ENCODE measurements around the gene VPS33A. TPM values are rescaled to one million over a fixed set of nuclear protein-coding genes. Genes with fewer than 3 reads are reported as not detected.

The VPS33A gene
- total and polyA plus RNA-seq, 10 of the 15 experiments (the other 5 are each of a cell fraction or from before 2014, with no cell fraction given): 7.7 to 33.6 (median 21.6) TPM

DNA sequence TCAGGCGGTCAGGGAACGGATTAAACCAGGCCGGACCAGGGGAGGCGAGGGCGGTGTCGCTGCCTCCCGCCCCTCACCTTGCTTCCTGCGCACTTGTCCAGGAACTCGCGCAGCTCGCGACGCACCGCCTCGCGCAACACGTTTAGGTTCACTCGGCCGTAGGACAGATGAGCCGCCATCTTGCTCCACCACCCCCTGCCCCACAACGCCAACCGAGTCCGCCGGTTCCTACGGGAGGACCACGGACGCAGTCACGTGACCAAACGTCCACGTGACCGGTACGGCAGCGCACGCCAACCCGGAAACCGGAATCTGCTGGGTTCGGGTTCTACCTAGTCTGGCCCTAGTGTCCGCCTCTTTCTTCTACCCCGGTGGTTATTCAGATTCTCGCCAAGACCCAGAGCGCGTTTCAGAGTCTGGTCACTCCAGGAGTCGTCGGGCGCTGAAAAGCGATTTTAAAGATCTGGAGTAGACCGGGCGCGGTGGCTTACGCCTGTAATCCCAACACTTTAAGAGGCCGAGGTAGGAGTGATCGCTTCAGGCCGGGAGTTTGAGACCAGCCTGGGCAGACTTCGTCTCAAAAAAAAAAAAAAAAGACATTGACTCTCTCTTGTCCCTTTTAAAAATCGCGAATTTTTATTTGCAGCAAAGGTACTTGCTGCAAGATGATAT lies at the start of gene VPS33A (continued):
- no peak for TF ChIP-seq SUZ12 (IDR thresholded peaks at IDR 0.05; ENCODE audit: unreplicated experiment)
- TF ChIP-seq ZNF622 (IDR thresholded peaks at IDR 0.05): no peak
- TF ChIP-seq MYB (IDR thresholded peaks at IDR 0.05; ENCODE audit: borderline replicate concordance, low read depth, low read length): no peak
- TF ChIP-seq SMARCA5 (IDR thresholded peaks at IDR 0.05): peak; percentile 60; the same call in 1 of the 2 replicates
- 0 out of 2 replicates have a peak, but pooled peaks have one; percentile 48 for TF ChIP-seq MTA3 (IDR thresholded peaks at IDR 0.05; ENCODE audit: borderline replicate concordance, low read length)
- TF ChIP-seq SMC3 (IDR thresholded peaks at IDR 0.05; ENCODE audit: borderline replicate concordance, low read length): no peak
- TF ChIP-seq SREBF1 (IDR thresholded peaks at IDR 0.05; ENCODE audit: low read length): peak; percentile 31; the same call in 1 of the 2 replicates
- TF ChIP-seq SUPT20H (IDR thresholded peaks at IDR 0.05; ENCODE audit: borderline replicate concordance, control insufficient read depth, low read depth, low read length): no peak
- TF ChIP-seq BRCA1 (IDR thresholded peaks at IDR 0.05; ENCODE audit: low read depth, low read length): no peak
- peak; percentile 87 for TF ChIP-seq POU2F2 (IDR thresholded peaks at IDR 0.05; ENCODE audit: borderline replicate concordance, low read depth, low read length)
- TF ChIP-seq NBN (IDR thresholded peaks at IDR 0.05): peak; percentile 94
- TF ChIP-seq JUND (IDR thresholded peaks at IDR 0.05; ENCODE audit: low read depth, low read length): 0 out of 2 replicates have a peak, but pooled peaks have one; percentile 21
- TF ChIP-seq NR2C2 (IDR thresholded peaks at IDR 0.05; ENCODE audit: borderline replicate concordance, control insufficient read depth, insufficient read length, low read depth): no peak
- TF ChIP-seq, protein P1, sequence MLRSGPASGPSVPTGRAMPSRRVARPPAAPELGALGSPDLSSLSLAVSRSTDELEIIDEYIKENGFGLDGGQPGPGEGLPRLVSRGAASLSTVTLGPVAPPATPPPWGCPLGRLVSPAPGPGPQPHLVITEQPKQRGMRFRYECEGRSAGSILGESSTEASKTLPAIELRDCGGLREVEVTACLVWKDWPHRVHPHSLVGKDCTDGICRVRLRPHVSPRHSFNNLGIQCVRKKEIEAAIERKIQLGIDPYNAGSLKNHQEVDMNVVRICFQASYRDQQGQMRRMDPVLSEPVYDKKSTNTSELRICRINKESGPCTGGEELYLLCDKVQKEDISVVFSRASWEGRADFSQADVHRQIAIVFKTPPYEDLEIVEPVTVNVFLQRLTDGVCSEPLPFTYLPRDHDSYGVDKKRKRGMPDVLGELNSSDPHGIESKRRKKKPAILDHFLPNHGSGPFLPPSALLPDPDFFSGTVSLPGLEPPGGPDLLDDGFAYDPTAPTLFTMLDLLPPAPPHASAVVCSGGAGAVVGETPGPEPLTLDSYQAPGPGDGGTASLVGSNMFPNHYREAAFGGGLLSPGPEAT (IDR thresholded peaks at IDR 0.05; ENCODE audit: low read depth): peak; percentile 100
- peak; percentile 77 for TF ChIP-seq FOXK2 (IDR thresholded peaks at IDR 0.05)
- no peak; the same call in 1 of the 2 replicates for TF ChIP-seq NRF1 (conservative IDR thresholded peaks at IDR 0.05; ENCODE audit: low read depth, low read length)
- peak; percentile 100 for TF ChIP-seq USF2 (IDR thresholded peaks at IDR 0.05; ENCODE audit: borderline replicate concordance, low read depth, low read length)
- peak; percentile 99 for TF ChIP-seq ATF3 (IDR thresholded peaks at IDR 0.05; ENCODE audit: borderline replicate concordance, extremely low read depth, low read depth, low read length)
- no peak for TF ChIP-seq ASH2L (IDR thresholded peaks at IDR 0.05; ENCODE audit: borderline replicate concordance, low read depth)
- no peak for TF ChIP-seq ZNF217 (IDR thresholded peaks at IDR 0.05)
- TF ChIP-seq SKIL (IDR thresholded peaks at IDR 0.05; ENCODE audit: low read depth, poor library complexity, severe bottlenecking): peak; percentile 67
- peak; percentile 15; the same call in 1 of the 2 replicates for TF ChIP-seq CBX5 (IDR thresholded peaks at IDR 0.05; ENCODE audit: low read depth)
- no peak for TF ChIP-seq STAT3 (IDR thresholded peaks at IDR 0.05; ENCODE audit: low read depth, low read length)
